Ovary (tissue), 10 donors: ENCODE results near the gene MRPL39. TPM values are rescaled to one million over a fixed set of nuclear protein-coding genes. Genes with fewer than 3 reads are reported as not detected.

Experiments used
- DNase-seq, 5 donors: peaks; one replicate each; pipeline ENCODE4 v3.0.0-alpha.2; 2019 to 2020
- H3K27ac ChIP-seq, 2 donors: fragments of 200-600 bp; one replicate each; pipeline versions ENCODE4 v1.5.1 to v1.8.0; 2019 to 2022
- H3K27me3 ChIP-seq: fragments of 200-600 bp; one replicate; pipeline ENCODE4 v1.8.0; 2022
- H3K36me3 ChIP-seq: fragments of 200-600 bp; sonication (generic); one replicate; pipeline ENCODE4 v1.5.1; 2019
- H3K4me1 ChIP-seq: one replicate; pipeline ENCODE4 v1.8.1; 2013; ENCODE audit warnings: mild to moderate bottlenecking, moderate library complexity; ENCODE audit not compliant: insufficient read depth
- H3K4me3 ChIP-seq: fragments of 200-600 bp; sonication (generic); one replicate; pipeline ENCODE4 v1.5.1; 2017
- H3K9me3 ChIP-seq, 2 donors: fragments of 200-600 bp in 1 of 2; sonication (generic) in 1 of 2; one replicate each; pipeline versions ENCODE4 v1.5.1 to v1.8.1; 2013 to 2019; ENCODE audit warnings: mild to moderate bottlenecking in 1 of 2, moderate library complexity in 1 of 2
- CTCF ChIP-seq, 3 donors: fragments of 450-650 bp in 2 of 3; fragments of 200-600 bp in 1 of 3; IDR thresholded peaks; one replicate each; pipeline versions ENCODE4 v1.5.1 to v1.8.0; 2016 to 2022; ENCODE audit warnings: antibody characterized with exemption in 3 of 3, mild to moderate bottlenecking in 1 of 3
- EP300 ChIP-seq: sonication (generic); formaldehyde crosslinking; IDR thresholded peaks from one replicate; pipeline ENCODE4 v1.6.1; 2017; ENCODE audit warnings: antibody characterized with exemption
- POLR2A ChIP-seq: fragments of 450-650 bp; IDR thresholded peaks from one replicate; pipeline ENCODE4 v1.6.1; 2017; ENCODE audit warnings: antibody characterized with exemption, mild to moderate bottlenecking, moderate library complexity
- WGBS, 3 donors: extraction: QIAGEN DNeasy Blood & Tissue Kit in 1 of 3; methylation state at CpG; one replicate each; pipeline versions ENCODE4 v1.1.5 to v1.1.7; 2013 to 2017; 5-methylcytosine and 5-hydroxymethylcytosine counted together
- intact Hi-C, 4 donors: fragments of 100-400 bp; cut with DNase I; formaldehyde crosslinking; loops; one replicate each; pipeline versions ENCODE4 v1.11.0 to v1.15.1; 2022 to 2023
- long read RNA-seq, 3 donors: library from polyadenylated mRNA in 2 of 3; unstranded in 2 of 3; transcript quantifications; one replicate each; pipeline ENCODE4 v2.0.0 and lab custom pipeline, GENCODE V29; 2021 to 2026
- polyA plus RNA-seq, 2 donors: library from polyadenylated mRNA; stranded (reverse); fragments of 200-250 nt in 1 of 2; fragments of 350-450 nt in 1 of 2; fragmentation: Illumina TruSeq in 1 of 2; extraction: RNeasy Lipid Tissue Mini Kit (QIAGEN cat#74804) in 1 of 2; gene quantifications; one replicate each; pipeline ENCODE4 v1.2.3, GENCODE V29; 2013 to 2014
- total RNA-seq, 7 donors: library from RNA; depleted of rRNA in 2 of 7; stranded (reverse); fragments of >200 nt in 2 of 7; fragmentation: NEBNext Ultra II Directional in 3 of 7; extraction: Animal tissue kit (Norgen Biotek cat#: 25700) in 3 of 7; gene quantifications; one replicate each; pipeline versions ENCODE4 v1.1.0 to v1.2.4, GENCODE V29; 2016 to 2023
- donor health status: DM: no; HTN: no; CAD: no; lungs with moderate emphysema.
- donor health status: DM: no; HTN: no; CAD: no.
- donor health status: Bipolar disorder and iron deficiency.
- donor health status: DM: yes; HTN: yes; CAD: no.
- donor health status: DM: no; HTN: no; CAD: no.
- donor health status: DM: yes; HTN: yes; CAD: no.

MRPL39 gene
- total RNA-seq = 10 to 100 TPM; 15.3 to 22.7 (median 19.0) TPM
- 10 to 100 TPM; 18.4 to 26.3 TPM for polyA plus RNA-seq
- long read RNA-seq, donor 1, transcript MRPL39-202 (10 exons, 1,110 nt) = major isoform, 25 of 29 reads
- long read RNA-seq, donor 1, partial matches to known transcripts = 3 of 29 reads
- long read RNA-seq, donor 1, other reads (novel, unspliced or antisense) = 1 of 29 reads
- long read RNA-seq, donor 2, transcript MRPL39-202 (10 exons, 1,110 nt) = major isoform, 22 of 22 reads
- long read RNA-seq, donor 2, partial matches to known transcripts = 0 of 22 reads
- long read RNA-seq, donor 2, other reads (novel, unspliced or antisense) = 0 of 22 reads
- long read RNA-seq, donor 3, transcript MRPL39-202 (10 exons, 1,110 nt) = major isoform, 21 of 23 reads
- long read RNA-seq, donor 3, partial matches to known transcripts = 2 of 23 reads
- long read RNA-seq, donor 3, other reads (novel, unspliced or antisense) = 0 of 23 reads

- intact Hi-C loops = loop anchor here (2.0 to 10.0 kb wide), 3 partner anchors 100 to 127 kb away; partner anchors contain the start of genes ATP5PF (in 1 of the 4) and GABPA (in 1 of the 4)
Measured at GRCh38 chr21:25607151-25608043, at the start of gene MRPL39. Gene MRPL39, minus strand, starts transcription at chr21:25607481. Its CDS starts 6 bp downstream, at chr21:25607475.

DNA sequence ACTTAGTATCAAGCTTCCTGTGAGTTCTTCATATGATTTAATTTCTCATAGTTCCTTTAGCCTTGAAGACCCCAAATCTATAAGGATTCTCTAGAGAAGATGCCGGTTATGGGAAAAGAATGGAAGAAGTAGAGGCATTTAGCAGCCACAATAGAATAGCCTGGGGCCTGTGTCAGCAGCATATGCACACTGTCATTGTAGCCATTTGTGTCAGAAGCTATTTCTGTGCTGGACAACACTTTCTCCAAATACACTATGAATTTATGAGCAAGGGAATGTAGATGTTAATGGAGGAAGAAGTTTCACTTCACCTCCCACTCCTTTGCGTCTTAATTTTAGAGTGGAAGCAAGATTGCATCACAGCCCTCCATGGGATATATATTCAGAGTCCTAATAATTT is 49.1 kb upstream of the MRPL39 start:
- H3K27ac ChIP-seq = no peak overlapping the region
- H3K4me1 ChIP-seq = no peaks in the 10 kb centered on the region
- intact Hi-C loops = no loop called here
- no peak overlapping the region for H3K4me3 ChIP-seq
- WGBS, 3 donors = 92 to 100% (median 96%) methylated on average over 2 of the region's 2 CpGs
- H3K9me3 ChIP-seq = no peaks in the 10 kb centered on the region
- no peaks in the 10 kb centered on the region for H3K36me3 ChIP-seq
- no peaks in the 10 kb centered on the region for H3K27me3 ChIP-seq
- TF ChIP-seq POLR2A (no peak), CTCF (IDR thresholded peaks at IDR 0.05) (no peak), EP300 (no peak)
- no peak for DNase-seq

More at GRCh38 chr21:25607151-25608043, at the start of gene MRPL39:
- Histone ChIP-seq H3K4me1 (peaks cover 4% of the 10 kb centered on the region), H3K27me3 (no peaks in the 10 kb centered on the region), H3K9me3 (no peaks in the 10 kb centered on the region), H3K4me3 (peak within 1 kb of the TSS; percentile 96), H3K27ac (peak within 1 kb of the TSS; percentile 47 to 60), H3K36me3 (no peaks in the 10 kb centered on the region)
- TF ChIP-seq EP300 = no peak
- peak in 2 of 3 donors; percentile 34 to 47 for TF ChIP-seq CTCF (IDR thresholded peaks at IDR 0.05)
- 0 to 1% (median 0%) methylated on average over 65 to 71 of the region's 71 CpGs for WGBS, 3 donors
- peak; percentile 79 to 88 (median 84) for DNase-seq

GRCh38 chr21:25649146-25649545 is 41.9 kb upstream of the MRPL39 start:
- H3K4me1 ChIP-seq = no peaks in the 10 kb centered on the region
- no peak for DNase-seq
- no peaks in the 10 kb centered on the region for H3K27me3 ChIP-seq
- no peak overlapping the region for H3K4me3 ChIP-seq
- no peaks in the 10 kb centered on the region for H3K9me3 ChIP-seq
- H3K36me3 ChIP-seq = no peaks in the 10 kb centered on the region
- TF ChIP-seq CTCF (IDR thresholded peaks at IDR 0.05) = no peak
- no peak for TF ChIP-seq POLR2A
- no peak for TF ChIP-seq EP300
- H3K27ac ChIP-seq = no peak overlapping the region
- 87 to 96% (median 94%) methylated on average over 7 of the region's 7 CpGs for WGBS, 3 donors
- intact Hi-C loops = no loop called here

DNA sequence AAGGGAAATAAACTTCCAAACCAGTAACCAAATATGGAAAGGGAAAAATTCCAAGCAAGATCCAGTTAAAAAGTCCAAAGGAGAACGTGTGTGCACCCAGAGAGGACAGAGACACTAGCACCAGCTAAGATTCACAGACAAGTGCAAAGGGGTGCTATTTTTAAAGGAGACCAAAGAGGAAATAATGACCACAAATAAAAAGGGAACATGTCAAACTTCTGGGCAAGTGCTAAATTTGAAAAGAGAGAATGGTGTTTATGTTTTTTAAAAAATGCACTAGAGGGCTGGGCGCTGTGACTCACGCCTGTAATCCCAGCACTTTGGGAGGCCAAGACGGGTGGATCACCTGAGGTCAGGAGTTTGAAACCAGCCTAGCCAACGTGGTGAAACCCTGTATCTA is 40.4 kb upstream of the MRPL39 start:
- TF ChIP-seq EP300 (no peak), CTCF (IDR thresholded peaks at IDR 0.05) (no peak), POLR2A (no peak)
- 63 to 74% (median 73%) methylated on average over 5 of the region's 5 CpGs for WGBS, 3 donors
- DNase-seq = no peak
- H3K9me3 ChIP-seq = no peaks in the 10 kb centered on the region
- no peak overlapping the region for H3K27ac ChIP-seq
- H3K4me3 ChIP-seq = no peak overlapping the region
- no peaks in the 10 kb centered on the region for H3K36me3 ChIP-seq
- H3K4me1 ChIP-seq = no peaks in the 10 kb centered on the region
- H3K27me3 ChIP-seq = no peaks in the 10 kb centered on the region
- intact Hi-C loops = no loop called here
